Measurements from ENCODE around the gene CCDC169.

DNA sequence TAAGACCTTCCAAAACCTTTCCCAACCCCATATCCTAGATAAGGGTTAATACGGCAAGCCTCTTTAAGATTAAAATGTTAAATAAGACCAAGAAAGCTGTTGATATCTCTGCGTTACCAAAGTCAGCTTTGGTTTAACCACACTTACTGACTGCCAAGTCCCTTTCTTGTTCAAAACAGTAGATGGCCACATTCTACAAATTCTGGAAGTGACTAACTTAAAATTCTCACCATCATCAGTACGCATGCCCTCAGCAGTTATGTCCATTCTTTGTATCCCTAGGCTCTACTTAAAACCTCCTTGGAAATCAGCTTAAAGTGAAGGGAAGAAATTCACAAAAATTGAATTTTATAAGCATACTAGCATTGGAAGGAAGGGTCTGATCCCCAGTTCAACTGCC lies 106.8 kb downstream of the CCDC169 start:
- TF ChIP-seq, protein P1, sequence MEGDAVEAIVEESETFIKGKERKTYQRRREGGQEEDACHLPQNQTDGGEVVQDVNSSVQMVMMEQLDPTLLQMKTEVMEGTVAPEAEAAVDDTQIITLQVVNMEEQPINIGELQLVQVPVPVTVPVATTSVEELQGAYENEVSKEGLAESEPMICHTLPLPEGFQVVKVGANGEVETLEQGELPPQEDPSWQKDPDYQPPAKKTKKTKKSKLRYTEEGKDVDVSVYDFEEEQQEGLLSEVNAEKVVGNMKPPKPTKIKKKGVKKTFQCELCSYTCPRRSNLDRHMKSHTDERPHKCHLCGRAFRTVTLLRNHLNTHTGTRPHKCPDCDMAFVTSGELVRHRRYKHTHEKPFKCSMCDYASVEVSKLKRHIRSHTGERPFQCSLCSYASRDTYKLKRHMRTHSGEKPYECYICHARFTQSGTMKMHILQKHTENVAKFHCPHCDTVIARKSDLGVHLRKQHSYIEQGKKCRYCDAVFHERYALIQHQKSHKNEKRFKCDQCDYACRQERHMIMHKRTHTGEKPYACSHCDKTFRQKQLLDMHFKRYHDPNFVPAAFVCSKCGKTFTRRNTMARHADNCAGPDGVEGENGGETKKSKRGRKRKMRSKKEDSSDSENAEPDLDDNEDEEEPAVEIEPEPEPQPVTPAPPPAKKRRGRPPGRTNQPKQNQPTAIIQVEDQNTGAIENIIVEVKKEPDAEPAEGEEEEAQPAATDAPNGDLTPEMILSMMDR (IDR thresholded peaks at IDR 0.05): no peak
- no peak for TF ChIP-seq EZH2 (IDR thresholded peaks at IDR 0.05; ENCODE audit: borderline replicate concordance, insufficient read depth, low read depth, low read length, poor library complexity, severe bottlenecking)

Measured in B cell (primary cell).